Large intestine (tissue), 1 donor: Measurements from ENCODE around the gene LIME1. TPM values are rescaled to one million over a fixed set of nuclear protein-coding genes. Genes with fewer than 3 reads are reported as not detected.

Experiments
- polyA plus RNA-seq: library from polyadenylated mRNA; unstranded; fragments of 120-200 nt; gene quantifications from one replicate; pipeline ENCODE4 v1.2.1, GENCODE V29; 2013

The LIME1 gene
- polyA plus RNA-seq, 1 donor, result 7.5 TPM

Other genes starting within 250 kb of the LIME1 start
- 29.7 TPM for gene EEF1A2, start 237.6 kb upstream of the LIME1 start, polyA plus RNA-seq
- gene PPDPF, start 215.9 kb upstream of the LIME1 start, polyA plus RNA-seq, result 234 TPM
- gene PTK6, start 199.3 kb upstream of the LIME1 start, polyA plus RNA-seq, result 0.31 TPM
- gene SRMS, start 188.9 kb upstream of the LIME1 start, polyA plus RNA-seq, result 0.16 TPM
- 0.34 TPM for gene FNDC11, start 182.5 kb upstream of the LIME1 start, polyA plus RNA-seq
- 13.0 TPM for gene HELZ2, start 162.4 kb upstream of the LIME1 start, polyA plus RNA-seq
- 10.5 TPM for gene GMEB2, start 109.6 kb upstream of the LIME1 start, polyA plus RNA-seq
- gene STMN3, start 83.2 kb upstream of the LIME1 start, polyA plus RNA-seq, result 23.1 TPM
- 12.2 TPM for gene RTEL1, start 78.4 kb upstream of the LIME1 start, polyA plus RNA-seq
- 1.9 TPM for gene TNFRSF6B, start 40.0 kb upstream of the LIME1 start, polyA plus RNA-seq
- 22.2 TPM for gene ARFRP1, start 28.7 kb upstream of the LIME1 start, polyA plus RNA-seq
- 20.1 TPM for gene ZGPAT, start 28.6 kb upstream of the LIME1 start, polyA plus RNA-seq
- 61.5 TPM for gene SLC2A4RG, start 3.1 kb downstream of the LIME1 start, polyA plus RNA-seq
- 4.1 TPM for gene ZBTB46, start 94.6 kb downstream of the LIME1 start, polyA plus RNA-seq
- not detected for gene ABHD16B, start 124.8 kb downstream of the LIME1 start, polyA plus RNA-seq
- gene TPD52L2, start 128.6 kb downstream of the LIME1 start, polyA plus RNA-seq, result 63.6 TPM
- 21.9 TPM for gene DNAJC5, start 158.5 kb downstream of the LIME1 start, polyA plus RNA-seq
- gene UCKL1, start 219.8 kb downstream of the LIME1 start, polyA plus RNA-seq, result 54.2 TPM
- 8.1 TPM for gene ZNF512B, start 233.3 kb downstream of the LIME1 start, polyA plus RNA-seq
- gene SAMD10, start 243.0 kb downstream of the LIME1 start, polyA plus RNA-seq, result 5.0 TPM
- 59.7 TPM for gene PRPF6, start 244.5 kb downstream of the LIME1 start, polyA plus RNA-seq